H4 (cell line): ENCODE results near the gene SPRED2. TPM values are rescaled to one million over a fixed set of nuclear protein-coding genes. Genes with fewer than 3 reads are reported as not detected.

Experiments
- DNase-seq: peaks from one replicate; pipeline ENCODE4 v3.0.0-alpha.2; 2015; ENCODE audit warnings: low spot score
- total RNA-seq: library from RNA; depleted of rRNA; stranded (reverse); fragments of >200 nt; shearing (Covaris generic); gene quantifications from 2 replicates; pipeline ENCODE4 v1.2.3, GENCODE V29; 2014; rRNA removed

The SPRED2 gene
- 4.1 and 8.6 TPM in 2 replicates for total RNA-seq

- DNase-seq = peak; percentile 95
Observed at GRCh38 chr2:65432227-65433190, at the start of gene SPRED2. Gene SPRED2 (minus strand): TSS chr2:65432599. CDS start chr2:65431987, 612 bp downstream.

GRCh38 chr2:65481961-65482360 lies 49.6 kb upstream of the SPRED2 start:
- no peak for DNase-seq

- no peak for DNase-seq
Observed at GRCh38 chr2:65479524-65479923, 47.1 kb upstream of the SPRED2 start.

GRCh38 chr2:65478498-65479135 lies 46.2 kb upstream of the SPRED2 start:
- no peak for DNase-seq

GRCh38 chr2:65477590-65477989 lies 45.2 kb upstream of the SPRED2 start:
- no peak for DNase-seq

- DNase-seq = no peak
Observed at GRCh38 chr2:65476778-65477177, 44.4 kb upstream of the SPRED2 start.

GRCh38 chr2:65475000-65475399 lies 42.6 kb upstream of the SPRED2 start:
- no peak for DNase-seq

- DNase-seq = no peak
Observed at GRCh38 chr2:65473045-65473444, 40.6 kb upstream of the SPRED2 start.

- no peak for DNase-seq
Observed at GRCh38 chr2:65471409-65471808, 39.0 kb upstream of the SPRED2 start.

GRCh38 chr2:65466551-65466950 lies 34.2 kb upstream of the SPRED2 start:
- DNase-seq = no peak

GRCh38 chr2:65465857-65466256 lies 33.5 kb upstream of the SPRED2 start:
- no peak for DNase-seq

GRCh38 chr2:65465124-65465523 lies 32.7 kb upstream of the SPRED2 start:
- no peak for DNase-seq

- DNase-seq = no peak
Observed at GRCh38 chr2:65464604-65465003, 32.2 kb upstream of the SPRED2 start.

GRCh38 chr2:65458999-65459398 lies 26.6 kb upstream of the SPRED2 start:
- DNase-seq = no peak

- DNase-seq = no peak
Observed at GRCh38 chr2:65456886-65457285, 24.5 kb upstream of the SPRED2 start.

- DNase-seq = no peak
Observed at GRCh38 chr2:65456064-65456463, 23.7 kb upstream of the SPRED2 start.

GRCh38 chr2:65453916-65454315 lies 21.5 kb upstream of the SPRED2 start:
- DNase-seq = no peak

- DNase-seq = no peak
Observed at GRCh38 chr2:65452150-65452895, 19.9 kb upstream of the SPRED2 start.

GRCh38 chr2:65450810-65451209 lies 18.4 kb upstream of the SPRED2 start:
- DNase-seq = no peak

GRCh38 chr2:65450393-65450792 lies 18.0 kb upstream of the SPRED2 start:
- no peak for DNase-seq

GRCh38 chr2:65443509-65444186 lies 11.2 kb upstream of the SPRED2 start:
- DNase-seq = no peak
